HepG2 (cell line): ENCODE results near the gene SLC35B4. TPM values are rescaled to one million over a fixed set of nuclear protein-coding genes. Genes with fewer than 3 reads are reported as not detected.

Source experiments
- ATF4 ChIP-seq, 2 experiments: fragments of 450-650 bp in 1 of 2; sonication (generic) in 1 of 2; formaldehyde crosslinking; IDR thresholded peaks; 2 replicates each; pipeline versions ENCODE4 v1.5.0 to v1.8.0; 2020 to 2022; ENCODE audit warnings: mild to moderate bottlenecking in 1 of 2, missing genetic modification reagents in 1 of 2
- CBFB ChIP-seq: sonication (generic); formaldehyde crosslinking; IDR thresholded peaks from 2 replicates; pipeline ENCODE4 v1.4.0; 2020; ENCODE audit warnings: missing genetic modification reagents
- CBX1 ChIP-seq: IDR thresholded peaks from one replicate; pipeline ENCODE4 v1.6.1; 2016; ENCODE audit warnings: antibody characterized with exemption, low read depth
- CEBPG ChIP-seq: IDR thresholded peaks from 2 replicates; pipeline ENCODE4 v1.6.1; 2016
- E2F1 ChIP-seq: sonication (generic); formaldehyde crosslinking; IDR thresholded peaks from 2 replicates; pipeline ENCODE4 v1.5.0; 2020; ENCODE audit warnings: missing genetic modification reagents
- HMGXB3 ChIP-seq: sonication (generic); formaldehyde crosslinking; IDR thresholded peaks from 2 replicates; pipeline ENCODE4 v1.4.0; 2020; ENCODE audit warnings: missing genetic modification reagents, borderline replicate concordance
- MIXL1 ChIP-seq: IDR thresholded peaks from 2 replicates; pipeline ENCODE4 v1.6.1; 2016
- NBN ChIP-seq: fragments of 450-650 bp; conservative IDR thresholded peaks from 2 replicates; pipeline ENCODE4 v1.6.1; 2017
- NR2C2 ChIP-seq: sonication (generic); formaldehyde crosslinking; IDR thresholded peaks from 2 replicates; pipeline ENCODE4 v1.4.0; 2020; ENCODE audit warnings: missing genetic modification reagents, mild to moderate bottlenecking, moderate library complexity, borderline replicate concordance
- RCOR2 ChIP-seq: IDR thresholded peaks from 2 replicates; pipeline ENCODE4 v1.6.1; 2016; ENCODE audit warnings: missing biosample characterization, missing genetic modification reagents
- SMAD9 ChIP-seq: sonication (generic); formaldehyde crosslinking; IDR thresholded peaks from 2 replicates; pipeline ENCODE4 v1.5.1; 2020; ENCODE audit warnings: mild to moderate bottlenecking, missing genetic modification reagents
- SNAPC2 ChIP-seq: sonication (generic); formaldehyde crosslinking; IDR thresholded peaks from 2 replicates; pipeline ENCODE4 v1.8.1; 2022; ENCODE audit warnings: mild to moderate bottlenecking, missing genetic modification reagents
- SP4 ChIP-seq: sonication (generic); formaldehyde crosslinking; IDR thresholded peaks from 2 replicates; pipeline ENCODE4 v1.8.1; 2023; ENCODE audit warnings: mild to moderate bottlenecking, missing genetic modification reagents
- SRSF9 ChIP-seq: fragments of 200-400 bp; formaldehyde crosslinking; IDR thresholded peaks from 2 replicates; pipeline ENCODE4 v1.6.1; 2018; ENCODE audit warnings: borderline replicate concordance, mild to moderate bottlenecking, low read depth, low read length; ENCODE audit not compliant: insufficient read depth, poor library complexity, severe bottlenecking
- TRIM22 ChIP-seq: fragments of 450-650 bp; IDR thresholded peaks from 2 replicates; pipeline ENCODE4 v1.6.1; 2017
- ZC3H13 ChIP-seq: sonication (generic); formaldehyde crosslinking; IDR thresholded peaks from 2 replicates; pipeline ENCODE4 v1.8.1; 2023; ENCODE audit warnings: mild to moderate bottlenecking, missing genetic modification reagents, moderate library complexity
- ZNF160 ChIP-seq: sonication (generic); formaldehyde crosslinking; IDR thresholded peaks from 2 replicates; pipeline ENCODE4 v1.8.0; 2022; ENCODE audit warnings: mild to moderate bottlenecking, inconsistent platforms, missing genetic modification reagents
- ZNF205 ChIP-seq: IDR thresholded peaks from 2 replicates; pipeline ENCODE4 v1.6.1; 2018; ENCODE audit warnings: missing biosample characterization, missing genetic modification reagents
- ZNF335 ChIP-seq: sonication (generic); formaldehyde crosslinking; IDR thresholded peaks from 2 replicates; pipeline ENCODE4 v1.4.0; 2020; ENCODE audit warnings: missing genetic modification reagents
- ZNF441 ChIP-seq: sonication (generic); formaldehyde crosslinking; IDR thresholded peaks from 2 replicates; pipeline ENCODE4 v1.7.0; 2021; ENCODE audit warnings: missing genetic modification reagents, borderline replicate concordance
- ZNF501 ChIP-seq: sonication (generic); formaldehyde crosslinking; IDR thresholded peaks from 2 replicates; pipeline ENCODE4 v1.5.1; 2020; ENCODE audit warnings: mild to moderate bottlenecking, moderate library complexity, missing genetic modification reagents
- ZNF558 ChIP-seq: sonication (generic); formaldehyde crosslinking; IDR thresholded peaks from 2 replicates; pipeline ENCODE4 v1.9.0; 2022; ENCODE audit warnings: mild to moderate bottlenecking, missing genetic modification reagents, borderline replicate concordance
- ZNF660 ChIP-seq: sonication (generic); formaldehyde crosslinking; IDR thresholded peaks from 2 replicates; pipeline ENCODE4 v1.5.1; 2020; ENCODE audit warnings: mild to moderate bottlenecking, low read depth, missing genetic modification reagents, borderline replicate concordance
- ZNF850 ChIP-seq: sonication (generic); formaldehyde crosslinking; conservative IDR thresholded peaks from 2 replicates; pipeline ENCODE4 v1.9.0; 2021; ENCODE audit warnings: mild to moderate bottlenecking, missing genetic modification reagents
- polyA plus RNA-seq, 8 experiments: library from polyadenylated mRNA; depleted of rRNA in 3 of 8; stranded (reverse) in 7 of 8; unstranded in 1 of 8; fragments of >200 nt; fragmentation: Illumina TruSeq in 4 of 8; extraction: Trizol in 4 of 8; gene quantifications; 2 replicates each; pipeline versions ENCODE4 v1.2.1 to v1.2.3, GENCODE V29; 2011 to 2016; ENCODE audit warnings: low read depth in 4 of 8, missing spikeins in 1 of 8, mixed read lengths in 1 of 8; ENCODE audit not compliant: insufficient read depth in 1 of 8
- total RNA-seq, 5 experiments: library from RNA; depleted of rRNA; stranded (reverse); fragments of >200 nt; fragmentation: Illumina TruSeq; extraction: Trizol; gene quantifications; 2 replicates each; pipeline ENCODE4 v1.2.3, GENCODE V29; 2016; ENCODE audit warnings: low read depth in 1 of 5

Gene SLC35B4
- total and polyA plus RNA-seq, 2 of the 13 experiments (the other 11 are each of a cell fraction or from before 2014, with no cell fraction given), result 17.1 to 17.8 TPM

GRCh38 chr7:134339475-134339874, 22.7 kb upstream of the SLC35B4 start (continued):
- TF ChIP-seq HMGXB3 (no peak), SMAD9 (CRISPR knock-in tag) (no peak), ZNF205 (CRISPR knock-in tag) (no peak), MIXL1 (CRISPR knock-in tag) (peak; percentile 80), ZNF660 (no peak), ZNF160 (CRISPR knock-in tag) (no peak), CEBPG (CRISPR knock-in tag) (peak; percentile 67), ZNF501 (CRISPR knock-in tag) (no peak), ZNF441 (no peak), NR2C2 (CRISPR knock-in tag) (peak; percentile 17; the same call in 1 of the 2 replicates), ZNF558 (CRISPR knock-in tag) (no peak), E2F1 (CRISPR knock-in tag) (no peak), SNAPC2 (CRISPR knock-in tag) (no peak), ZC3H13 (CRISPR knock-in tag) (no peak), TRIM22 (no peak), RCOR2 (CRISPR knock-in tag) (no peak), SP4 (no peak), ZNF335 (CRISPR knock-in tag) (no peak), NBN (no peak), CBFB (CRISPR knock-in tag) (no peak), SRSF9 (no peak), ATF4 (CRISPR knock-in tag; IDR thresholded peaks at IDR 0.05) (peak in 1 of 2 experiments; percentile 76; a peak in 2 of 4 replicates), ZNF850 (no peak), CBX1 (no peak)
